SK-N-SH (cell line): ENCODE measurements around the gene ZNF683.

Experiments used
- EP300 ChIP-seq, 2 experiments: IDR thresholded peaks; 2 replicates each; pipeline versions ENCODE4 v1.4.0 to v1.6.1; 2012; ENCODE audit warnings: borderline replicate concordance in 1 of 2, low read depth in 1 of 2, low read length in 1 of 2
- GABPA ChIP-seq: IDR thresholded peaks from 2 replicates; pipeline ENCODE4 v1.4.0; 2012; ENCODE audit warnings: low read depth, mild to moderate bottlenecking
- GATA2 ChIP-seq: sonication (generic); formaldehyde crosslinking; IDR thresholded peaks from 2 replicates; pipeline ENCODE4 v1.5.0; 2020; ENCODE audit warnings: mild to moderate bottlenecking, missing genetic modification reagents
- JUND ChIP-seq: IDR thresholded peaks from 2 replicates; pipeline ENCODE4 v1.4.0; 2012
- MAX ChIP-seq: IDR thresholded peaks from 2 replicates; pipeline ENCODE4 v1.4.0; 2012; ENCODE audit warnings: low read depth
- NRF1 ChIP-seq: IDR thresholded peaks from 2 replicates; pipeline ENCODE4 v1.6.1; 2012; ENCODE audit warnings: low read depth, mild to moderate bottlenecking, low read length
- RAD21 ChIP-seq: IDR thresholded peaks from 2 replicates; pipeline ENCODE4 v1.6.1; 2012; ENCODE audit warnings: mild to moderate bottlenecking, low read length
- TAF1 ChIP-seq: IDR thresholded peaks from 2 replicates; pipeline ENCODE4 v1.6.1; 2012; ENCODE audit warnings: low read depth, mild to moderate bottlenecking, low read length, moderate library complexity, borderline replicate concordance
- TF ChIP-seq, protein P1 (sequence below): fragments of 200-600 bp; sonication (generic); IDR thresholded peaks from 2 replicates; pipeline ENCODE4 v1.6.1; 2017; ENCODE audit warnings: antibody characterized with exemption, mild to moderate bottlenecking, moderate library complexity
- TF ChIP-seq, protein P2 (sequence below): IDR thresholded peaks from 2 replicates; pipeline ENCODE4 v1.6.1; 2012; ENCODE audit warnings: mild to moderate bottlenecking, low read depth, low read length, moderate library complexity

- TF ChIP-seq, protein P1, sequence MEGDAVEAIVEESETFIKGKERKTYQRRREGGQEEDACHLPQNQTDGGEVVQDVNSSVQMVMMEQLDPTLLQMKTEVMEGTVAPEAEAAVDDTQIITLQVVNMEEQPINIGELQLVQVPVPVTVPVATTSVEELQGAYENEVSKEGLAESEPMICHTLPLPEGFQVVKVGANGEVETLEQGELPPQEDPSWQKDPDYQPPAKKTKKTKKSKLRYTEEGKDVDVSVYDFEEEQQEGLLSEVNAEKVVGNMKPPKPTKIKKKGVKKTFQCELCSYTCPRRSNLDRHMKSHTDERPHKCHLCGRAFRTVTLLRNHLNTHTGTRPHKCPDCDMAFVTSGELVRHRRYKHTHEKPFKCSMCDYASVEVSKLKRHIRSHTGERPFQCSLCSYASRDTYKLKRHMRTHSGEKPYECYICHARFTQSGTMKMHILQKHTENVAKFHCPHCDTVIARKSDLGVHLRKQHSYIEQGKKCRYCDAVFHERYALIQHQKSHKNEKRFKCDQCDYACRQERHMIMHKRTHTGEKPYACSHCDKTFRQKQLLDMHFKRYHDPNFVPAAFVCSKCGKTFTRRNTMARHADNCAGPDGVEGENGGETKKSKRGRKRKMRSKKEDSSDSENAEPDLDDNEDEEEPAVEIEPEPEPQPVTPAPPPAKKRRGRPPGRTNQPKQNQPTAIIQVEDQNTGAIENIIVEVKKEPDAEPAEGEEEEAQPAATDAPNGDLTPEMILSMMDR, result no peak
- TF ChIP-seq, protein P2, sequence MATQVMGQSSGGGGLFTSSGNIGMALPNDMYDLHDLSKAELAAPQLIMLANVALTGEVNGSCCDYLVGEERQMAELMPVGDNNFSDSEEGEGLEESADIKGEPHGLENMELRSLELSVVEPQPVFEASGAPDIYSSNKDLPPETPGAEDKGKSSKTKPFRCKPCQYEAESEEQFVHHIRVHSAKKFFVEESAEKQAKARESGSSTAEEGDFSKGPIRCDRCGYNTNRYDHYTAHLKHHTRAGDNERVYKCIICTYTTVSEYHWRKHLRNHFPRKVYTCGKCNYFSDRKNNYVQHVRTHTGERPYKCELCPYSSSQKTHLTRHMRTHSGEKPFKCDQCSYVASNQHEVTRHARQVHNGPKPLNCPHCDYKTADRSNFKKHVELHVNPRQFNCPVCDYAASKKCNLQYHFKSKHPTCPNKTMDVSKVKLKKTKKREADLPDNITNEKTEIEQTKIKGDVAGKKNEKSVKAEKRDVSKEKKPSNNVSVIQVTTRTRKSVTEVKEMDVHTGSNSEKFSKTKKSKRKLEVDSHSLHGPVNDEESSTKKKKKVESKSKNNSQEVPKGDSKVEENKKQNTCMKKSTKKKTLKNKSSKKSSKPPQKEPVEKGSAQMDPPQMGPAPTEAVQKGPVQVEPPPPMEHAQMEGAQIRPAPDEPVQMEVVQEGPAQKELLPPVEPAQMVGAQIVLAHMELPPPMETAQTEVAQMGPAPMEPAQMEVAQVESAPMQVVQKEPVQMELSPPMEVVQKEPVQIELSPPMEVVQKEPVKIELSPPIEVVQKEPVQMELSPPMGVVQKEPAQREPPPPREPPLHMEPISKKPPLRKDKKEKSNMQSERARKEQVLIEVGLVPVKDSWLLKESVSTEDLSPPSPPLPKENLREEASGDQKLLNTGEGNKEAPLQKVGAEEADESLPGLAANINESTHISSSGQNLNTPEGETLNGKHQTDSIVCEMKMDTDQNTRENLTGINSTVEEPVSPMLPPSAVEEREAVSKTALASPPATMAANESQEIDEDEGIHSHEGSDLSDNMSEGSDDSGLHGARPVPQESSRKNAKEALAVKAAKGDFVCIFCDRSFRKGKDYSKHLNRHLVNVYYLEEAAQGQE, result no peak
- no peak for TF ChIP-seq EP300 (IDR thresholded peaks at IDR 0.05; ENCODE audit: borderline replicate concordance in 1 of 2, low read depth in 1 of 2, low read length in 1 of 2)
- TF ChIP-seq TAF1, result no peak
- TF ChIP-seq RAD21, result no peak
- TF ChIP-seq MAX, result no peak
- TF ChIP-seq NRF1, result no peak
- TF ChIP-seq GABPA, result no peak
- no peak for TF ChIP-seq JUND
- no peak for TF ChIP-seq GATA2 (CRISPR knock-in tag)
These were observed 34.9 kb downstream of the ZNF683 start for GRCh38 chr1:26337625-26338024.
